Measurements from ENCODE around the gene OR5H1.

Gene OR5H1

GRCh38 chr3:98130421-98130820 lies at the start of gene OR5H1:
Gene OR5H1, plus strand, starts transcription at chr3:98130721. Its CDS starts 1,977 bp downstream, at chr3:98132698.
- no peak for DNase-seq
- Histone ChIP-seq H3K27me3 (replicated peaks) (no peaks in the 10 kb centered on the region), H3K27ac (no peak within 1 kb of the TSS), H3K4me3 (ENCODE audit: low read depth, low read length) (no peak within 1 kb of the TSS), H3K36me3 (replicated peaks) (no peaks in the 10 kb centered on the region)
- in situ Hi-C loops (cut with HindIII; ENCODE audit: low pct_ligation_motif_present, low sequenced_read_pairs), result no loop called here
- TF ChIP-seq, protein P1, sequence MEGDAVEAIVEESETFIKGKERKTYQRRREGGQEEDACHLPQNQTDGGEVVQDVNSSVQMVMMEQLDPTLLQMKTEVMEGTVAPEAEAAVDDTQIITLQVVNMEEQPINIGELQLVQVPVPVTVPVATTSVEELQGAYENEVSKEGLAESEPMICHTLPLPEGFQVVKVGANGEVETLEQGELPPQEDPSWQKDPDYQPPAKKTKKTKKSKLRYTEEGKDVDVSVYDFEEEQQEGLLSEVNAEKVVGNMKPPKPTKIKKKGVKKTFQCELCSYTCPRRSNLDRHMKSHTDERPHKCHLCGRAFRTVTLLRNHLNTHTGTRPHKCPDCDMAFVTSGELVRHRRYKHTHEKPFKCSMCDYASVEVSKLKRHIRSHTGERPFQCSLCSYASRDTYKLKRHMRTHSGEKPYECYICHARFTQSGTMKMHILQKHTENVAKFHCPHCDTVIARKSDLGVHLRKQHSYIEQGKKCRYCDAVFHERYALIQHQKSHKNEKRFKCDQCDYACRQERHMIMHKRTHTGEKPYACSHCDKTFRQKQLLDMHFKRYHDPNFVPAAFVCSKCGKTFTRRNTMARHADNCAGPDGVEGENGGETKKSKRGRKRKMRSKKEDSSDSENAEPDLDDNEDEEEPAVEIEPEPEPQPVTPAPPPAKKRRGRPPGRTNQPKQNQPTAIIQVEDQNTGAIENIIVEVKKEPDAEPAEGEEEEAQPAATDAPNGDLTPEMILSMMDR (IDR thresholded peaks at IDR 0.05; ENCODE audit: low read depth, low read length, missing control alignments), result no peak

- Histone ChIP-seq H3K27ac (no peak within 1 kb of the TSS), H3K4me3 (ENCODE audit: low read depth, low read length) (no peak within 1 kb of the TSS), H3K36me3 (replicated peaks) (no peaks in the 10 kb centered on the region), H3K27me3 (replicated peaks) (no peaks in the 10 kb centered on the region)
- in situ Hi-C loops (cut with HindIII; ENCODE audit: low pct_ligation_motif_present, low sequenced_read_pairs), result no loop called here
- no peak for DNase-seq
- TF ChIP-seq, protein P1 (IDR thresholded peaks at IDR 0.05; ENCODE audit: low read depth, low read length, missing control alignments), result no peak
Observed at GRCh38 chr3:98086873-98087272, 43.6 kb upstream of the OR5H1 start, which contains the start of gene OR5AC2. Gene OR5AC2, plus strand, starts transcription at chr3:98087173. Its CDS starts 0 bp downstream, at chr3:98087173.

- Histone ChIP-seq H3K27ac (no peak overlapping the region), H3K4me3 (ENCODE audit: low read depth, low read length) (no peak overlapping the region), H3K36me3 (replicated peaks) (no peaks in the 10 kb centered on the region), H3K27me3 (replicated peaks) (no peaks in the 10 kb centered on the region)
- TF ChIP-seq, protein P1 (IDR thresholded peaks at IDR 0.05; ENCODE audit: low read depth, low read length, missing control alignments), result no peak
- in situ Hi-C loops (cut with HindIII; ENCODE audit: low pct_ligation_motif_present, low sequenced_read_pairs), result no loop called here
- no peak for DNase-seq
Observed at GRCh38 chr3:98095882-98096281, 34.6 kb upstream of the OR5H1 start.

DNA sequence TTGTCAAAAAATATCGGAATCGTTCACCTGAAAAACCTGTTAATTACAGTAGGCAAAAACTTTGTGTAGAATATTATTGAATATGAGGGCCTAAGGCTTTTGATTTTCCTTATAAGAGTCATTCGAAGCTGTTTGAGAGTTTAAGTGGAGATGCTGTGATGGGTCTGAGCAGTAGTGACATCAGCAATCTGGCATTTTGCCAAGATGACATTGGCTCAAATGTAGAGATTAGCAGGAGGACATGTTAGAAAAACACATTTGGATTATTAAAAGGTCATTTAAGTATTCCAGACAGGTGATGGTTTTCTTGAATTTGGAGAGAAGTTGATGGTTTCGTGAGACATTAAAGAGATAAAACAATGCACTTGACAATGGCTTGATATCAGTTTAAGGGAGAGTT lies 30.7 kb upstream of the OR5H1 start:
- Histone ChIP-seq H3K27me3 (replicated peaks) (no peaks in the 10 kb centered on the region), H3K27ac (no peak overlapping the region), H3K36me3 (replicated peaks) (no peaks in the 10 kb centered on the region), H3K4me3 (ENCODE audit: low read depth, low read length) (no peak overlapping the region)
- in situ Hi-C loops (cut with HindIII; ENCODE audit: low pct_ligation_motif_present, low sequenced_read_pairs), result no loop called here
- no peak for DNase-seq
- TF ChIP-seq, protein P1 (IDR thresholded peaks at IDR 0.05; ENCODE audit: low read depth, low read length, missing control alignments), result no peak

- H3K27ac ChIP-seq, result no peak overlapping the region
- in situ Hi-C loops (cut with HindIII; ENCODE audit: low pct_ligation_motif_present, low sequenced_read_pairs), result no loop called here
- no peak for DNase-seq
- no peak overlapping the region for H3K4me3 ChIP-seq (ENCODE audit: low read depth, low read length)
- TF ChIP-seq, protein P1 (IDR thresholded peaks at IDR 0.05; ENCODE audit: low read depth, low read length, missing control alignments), result no peak
- no peaks in the 10 kb centered on the region for H3K36me3 ChIP-seq (replicated peaks)
- no peaks in the 10 kb centered on the region for H3K27me3 ChIP-seq (replicated peaks)
Observed at GRCh38 chr3:98108162-98108561, 22.4 kb upstream of the OR5H1 start.
